ENCODE data around the gene N4BP3. TPM values are rescaled to one million over a fixed set of nuclear protein-coding genes. Genes with fewer than 3 reads are reported as not detected.

The N4BP3 gene
- total RNA-seq, 1 experiment from 2014 or later = 46.2 TPM

- TF ChIP-seq PREB (CRISPR knock-in tag; IDR thresholded peaks at IDR 0.05; ENCODE audit: borderline replicate concordance) (no peak), MAX (CRISPR knock-in tag; IDR thresholded peaks at IDR 0.05) (no peak), FOXK1 (CRISPR knock-in tag; IDR thresholded peaks at IDR 0.05) (no peak), ETV6 (CRISPR knock-in tag; IDR thresholded peaks at IDR 0.05) (peak; percentile 82), TCF7 (CRISPR knock-in tag; IDR thresholded peaks at IDR 0.05; ENCODE audit: low read depth) (no peak), ZSCAN18 (CRISPR knock-in tag; IDR thresholded peaks at IDR 0.05) (no peak), IRF2 (CRISPR knock-in tag; IDR thresholded peaks at IDR 0.05; ENCODE audit: borderline replicate concordance, low read depth) (no peak), ATF6 (CRISPR knock-in tag; IDR thresholded peaks at IDR 0.05) (no peak), SP1 (CRISPR knock-in tag; conservative IDR thresholded peaks at IDR 0.05) (no peak), MLX (CRISPR knock-in tag; IDR thresholded peaks at IDR 0.05) (no peak), JAZF1 (CRISPR knock-in tag; IDR thresholded peaks at IDR 0.05) (no peak), HMGA2 (CRISPR knock-in tag; IDR thresholded peaks at IDR 0.05) (no peak), TP53 (CRISPR knock-in tag; IDR thresholded peaks at IDR 0.05) (no peak), ZNF425 (CRISPR knock-in tag; conservative IDR thresholded peaks at IDR 0.05) (no peak), TEAD1 (CRISPR knock-in tag; IDR thresholded peaks at IDR 0.05) (peak; percentile 86), PRDM15 (CRISPR knock-in tag; IDR thresholded peaks at IDR 0.05) (peak; percentile 91), SMAD4 (CRISPR knock-in tag; IDR thresholded peaks at IDR 0.05) (no peak), ZNF317 (CRISPR knock-in tag; IDR thresholded peaks at IDR 0.05; ENCODE audit: borderline replicate concordance, low read depth) (no peak)
Measured at GRCh38 chr5:178126556-178126955, 13.2 kb downstream of the N4BP3 start (continued).

Data from WTC11 (cell line).